ENCODE measurements around the gene RAB3D. TPM values are rescaled to one million over a fixed set of nuclear protein-coding genes. Genes with fewer than 3 reads are reported as not detected.

The RAB3D gene
- total and polyA plus RNA-seq, 3 experiments from 2014 or later: 3.2 to 4.5 (median 3.7) TPM

- Histone ChIP-seq H3K4me1 (ENCODE audit: insufficient read depth, low read length) (no peaks in the 10 kb centered on the region), H3K36me3 (ENCODE audit: insufficient read depth, low read length) (no peaks in the 10 kb centered on the region), H3K27me3 (ENCODE audit: insufficient read depth, low read length, poor library complexity, severe bottlenecking) (no peaks in the 10 kb centered on the region), H3K27ac (ENCODE audit: low read depth, low read length) (no peak overlapping the region), H3K9me3 (ENCODE audit: low read length) (no peaks in the 10 kb centered on the region), H3K4me3 (ENCODE audit: low read length) (no peak overlapping the region)
- no peaks in the 10 kb centered on the region for H3K9me3 Mint-ChIP-seq
- no peak overlapping the region for H3K4me3 Mint-ChIP-seq
- H3K27me3 Mint-ChIP-seq: no peaks in the 10 kb centered on the region
- H3K4me1 Mint-ChIP-seq: no peaks in the 10 kb centered on the region
- POLR2A ChIA-PET: no interaction called here
- peaks cover 0 to 31% (median 3%) of the 10 kb centered on the region in 3 donors for H3K36me3 Mint-ChIP-seq
- no peak overlapping the region for H3K27ac Mint-ChIP-seq
- no peak for DNase-seq
- CTCF ChIA-PET: no interaction called here
Measured at GRCh38 chr19:11364296-11364904, 24.9 kb upstream of the RAB3D start.

- POLR2A ChIA-PET: no interaction called here
- no peak overlapping the region for H3K4me3 Mint-ChIP-seq
- H3K4me3 ChIP-seq (ENCODE audit: low read length): no peak overlapping the region
- H3K27ac Mint-ChIP-seq: peak overlapping the region in 1 of 8 donors; percentile 74
- H3K27me3 Mint-ChIP-seq: no peaks in the 10 kb centered on the region
- H3K9me3 Mint-ChIP-seq: no peaks in the 10 kb centered on the region
- no peak for DNase-seq
- CTCF ChIA-PET: no interaction called here
- H3K4me1 ChIP-seq (ENCODE audit: insufficient read depth, low read length): no peaks in the 10 kb centered on the region
- H3K27ac ChIP-seq (ENCODE audit: low read depth, low read length): no peak overlapping the region
- no peaks in the 10 kb centered on the region for H3K9me3 ChIP-seq (ENCODE audit: low read length)
- H3K36me3 Mint-ChIP-seq: peaks cover 0 to 28% (median 3%) of the 10 kb centered on the region in 3 donors
- no peaks in the 10 kb centered on the region for H3K4me1 Mint-ChIP-seq
- no peaks in the 10 kb centered on the region for H3K27me3 ChIP-seq (ENCODE audit: insufficient read depth, low read length, poor library complexity, severe bottlenecking)
- H3K36me3 ChIP-seq (ENCODE audit: insufficient read depth, low read length): no peaks in the 10 kb centered on the region
Measured at GRCh38 chr19:11363881-11364280, 24.4 kb upstream of the RAB3D start.

- ChIA-PET CTCF (no interaction called here), POLR2A (interaction anchor here (0.7 kb wide), 1 partner anchor 19 kb away, joined by 3 read pairs; no protein-coding TSS in a partner anchor)
- H3K4me3 Mint-ChIP-seq: no peak overlapping the region
- H3K9me3 ChIP-seq (ENCODE audit: low read length): no peaks in the 10 kb centered on the region
- H3K27me3 Mint-ChIP-seq: peaks cover 0 to 2% of the 10 kb centered on the region in 2 donors
- H3K27ac Mint-ChIP-seq: no peak overlapping the region
- no peaks in the 10 kb centered on the region for H3K4me1 ChIP-seq (ENCODE audit: insufficient read depth, low read length)
- H3K27me3 ChIP-seq (ENCODE audit: insufficient read depth, low read length, poor library complexity, severe bottlenecking): no peaks in the 10 kb centered on the region
- H3K27ac ChIP-seq (ENCODE audit: low read depth, low read length): no peak overlapping the region
- H3K9me3 Mint-ChIP-seq: no peaks in the 10 kb centered on the region
- H3K36me3 Mint-ChIP-seq: peaks cover 0 to 17% (median 3%) of the 10 kb centered on the region in 3 donors
- no peak overlapping the region for H3K4me3 ChIP-seq (ENCODE audit: low read length)
- no peak for DNase-seq
- peaks cover 0 to 1% (median 0%) of the 10 kb centered on the region in 3 donors for H3K4me1 Mint-ChIP-seq
- H3K36me3 ChIP-seq (ENCODE audit: insufficient read depth, low read length): no peaks in the 10 kb centered on the region
Measured at GRCh38 chr19:11361771-11362731, 22.6 kb upstream of the RAB3D start.

GRCh38 chr19:11361037-11361770, 21.7 kb upstream of the RAB3D start:
- DNase-seq: no peak
- H3K27ac ChIP-seq (ENCODE audit: low read depth, low read length): no peak overlapping the region
- Mint-ChIP-seq H3K36me3 (peaks cover 0 to 15% (median 3%) of the 10 kb centered on the region in 3 donors), H3K27ac (no peak overlapping the region), H3K4me1 (peaks cover under 1 to 2% (median 2%) of the 10 kb centered on the region in 3 donors), H3K4me3 (no peak overlapping the region), H3K27me3 (peaks cover 3 to 6% of the 10 kb centered on the region in 2 donors), H3K9me3 (no peaks in the 10 kb centered on the region)
- H3K4me3 ChIP-seq (ENCODE audit: low read length): no peak overlapping the region
- H3K36me3 ChIP-seq (ENCODE audit: insufficient read depth, low read length): no peaks in the 10 kb centered on the region
- ChIA-PET POLR2A (no interaction called here), CTCF (no interaction called here)
- H3K9me3 ChIP-seq (ENCODE audit: low read length): no peaks in the 10 kb centered on the region
- no peaks in the 10 kb centered on the region for H3K27me3 ChIP-seq (ENCODE audit: insufficient read depth, low read length, poor library complexity, severe bottlenecking)
- no peaks in the 10 kb centered on the region for H3K4me1 ChIP-seq (ENCODE audit: insufficient read depth, low read length)

- no peak for DNase-seq
- Histone ChIP-seq H3K36me3 (ENCODE audit: insufficient read depth, low read length) (no peaks in the 10 kb centered on the region), H3K4me1 (ENCODE audit: insufficient read depth, low read length) (peaks cover 6% of the 10 kb centered on the region), H3K27me3 (ENCODE audit: insufficient read depth, low read length, poor library complexity, severe bottlenecking) (no peaks in the 10 kb centered on the region), H3K9me3 (ENCODE audit: low read length) (no peaks in the 10 kb centered on the region), H3K27ac (ENCODE audit: low read depth, low read length) (no peak overlapping the region), H3K4me3 (ENCODE audit: low read length) (no peak overlapping the region)
- CTCF ChIA-PET: no interaction called here
- Mint-ChIP-seq H3K27me3 (peaks cover 9 to 13% of the 10 kb centered on the region in 2 donors), H3K27ac (no peak overlapping the region), H3K36me3 (peaks cover 0 to 3% (median 0%) of the 10 kb centered on the region in 3 donors), H3K9me3 (no peaks in the 10 kb centered on the region), H3K4me1 (peaks cover 7 to 15% (median 9%) of the 10 kb centered on the region in 3 donors), H3K4me3 (no peak overlapping the region)
- POLR2A ChIA-PET: interaction anchor here (0.6 kb wide), 1 partner anchor 16 kb away, joined by 3 read pairs; no protein-coding TSS in a partner anchor
Measured at GRCh38 chr19:11359421-11359820, 20.0 kb upstream of the RAB3D start.

GRCh38 chr19:11356676-11357550, 17.5 kb upstream of the RAB3D start:
- H3K4me3 Mint-ChIP-seq: peak overlapping the region in 2 of 7 donors; percentile 70
- CTCF ChIA-PET: no interaction called here
- H3K4me1 Mint-ChIP-seq: peaks cover 7 to 17% (median 11%) of the 10 kb centered on the region in 3 donors
- H3K9me3 Mint-ChIP-seq: no peaks in the 10 kb centered on the region
- H3K36me3 ChIP-seq (ENCODE audit: insufficient read depth, low read length): no peaks in the 10 kb centered on the region
- H3K4me1 ChIP-seq (ENCODE audit: insufficient read depth, low read length): peaks cover 6% of the 10 kb centered on the region
- H3K9me3 ChIP-seq (ENCODE audit: low read length): no peaks in the 10 kb centered on the region
- H3K27ac Mint-ChIP-seq: peak overlapping the region in 1 of 8 donors; percentile 54
- POLR2A ChIA-PET: no interaction called here
- DNase-seq: no peak
- no peak overlapping the region for H3K27ac ChIP-seq (ENCODE audit: low read depth, low read length)
- H3K4me3 ChIP-seq (ENCODE audit: low read length): no peak overlapping the region
- no peaks in the 10 kb centered on the region for H3K27me3 ChIP-seq (ENCODE audit: insufficient read depth, low read length, poor library complexity, severe bottlenecking)
- H3K27me3 Mint-ChIP-seq: peaks cover 11 to 15% of the 10 kb centered on the region in 2 donors
- no peaks in the 10 kb centered on the region for H3K36me3 Mint-ChIP-seq

GRCh38 chr19:11356074-11356397, 16.6 kb upstream of the RAB3D start:
- ChIA-PET CTCF (no interaction called here), POLR2A (no interaction called here)
- H3K4me1 Mint-ChIP-seq: peaks cover 7 to 17% (median 11%) of the 10 kb centered on the region in 3 donors
- Histone ChIP-seq H3K36me3 (ENCODE audit: insufficient read depth, low read length) (no peaks in the 10 kb centered on the region), H3K27me3 (ENCODE audit: insufficient read depth, low read length, poor library complexity, severe bottlenecking) (no peaks in the 10 kb centered on the region), H3K4me1 (ENCODE audit: insufficient read depth, low read length) (peaks cover 6% of the 10 kb centered on the region), H3K4me3 (ENCODE audit: low read length) (peak overlapping the region; percentile 3), H3K27ac (ENCODE audit: low read depth, low read length) (no peak overlapping the region), H3K9me3 (ENCODE audit: low read length) (no peaks in the 10 kb centered on the region)
- peaks cover 11 to 15% of the 10 kb centered on the region in 2 donors for H3K27me3 Mint-ChIP-seq
- no peaks in the 10 kb centered on the region for H3K36me3 Mint-ChIP-seq
- no peak for DNase-seq
- peak overlapping the region in 7 of 8 donors; percentile 7 to 84 (median 55) for H3K27ac Mint-ChIP-seq
- peak overlapping the region; percentile 64 to 84 (median 77) for H3K4me3 Mint-ChIP-seq
- H3K9me3 Mint-ChIP-seq: no peaks in the 10 kb centered on the region

All from CD8-positive, alpha-beta memory T cell (primary cell).